ENCODE measurements around the gene TCF7.

The TCF7 gene

GRCh38 chr5:134114886-134115805 lies 665 bp downstream of the TCF7 start:
- no peak for DNase-seq

- DNase-seq = no peak
These were observed 1.3 kb downstream of the TCF7 start for GRCh38 chr5:134115806-134116175.

- DNase-seq = no peak
These were observed 1.8 kb downstream of the TCF7 start for GRCh38 chr5:134116286-134116685.

- no peak for DNase-seq
These were observed 2.6 kb downstream of the TCF7 start for GRCh38 chr5:134116789-134117761.

GRCh38 chr5:134118212-134118835 lies 3.8 kb downstream of the TCF7 start:
- no peak for DNase-seq

- DNase-seq = no peak
These were observed 5.2 kb downstream of the TCF7 start for GRCh38 chr5:134119720-134120119.

GRCh38 chr5:134120386-134121138 lies 6.1 kb downstream of the TCF7 start:
- no peak for DNase-seq

- no peak for DNase-seq
These were observed 8.0 kb downstream of the TCF7 start for GRCh38 chr5:134122530-134122929.

GRCh38 chr5:134123360-134123759 lies 8.9 kb downstream of the TCF7 start:
- no peak for DNase-seq

- DNase-seq = no peak
These were observed 10.0 kb downstream of the TCF7 start for GRCh38 chr5:134124289-134125038.

GRCh38 chr5:134125039-134126015 lies 10.8 kb downstream of the TCF7 start:
- peak; percentile 49 for DNase-seq

- DNase-seq = no peak
These were observed 12.9 kb downstream of the TCF7 start for GRCh38 chr5:134127376-134127861.

- no peak for DNase-seq
These were observed 13.6 kb downstream of the TCF7 start for GRCh38 chr5:134127988-134128647.

GRCh38 chr5:134128648-134128995 lies 14.1 kb downstream of the TCF7 start:
- no peak for DNase-seq

GRCh38 chr5:134129411-134130238 lies 15.1 kb downstream of the TCF7 start:
- DNase-seq = no peak

GRCh38 chr5:134130239-134130945 lies 15.9 kb downstream of the TCF7 start:
- no peak for DNase-seq

- DNase-seq = no peak
These were observed 16.7 kb downstream of the TCF7 start for GRCh38 chr5:134131165-134131564.

Data from NCI-H446 treated with DMSO at 0.1 percent for 48 hours (cell line).